GM21390 (cell line): Measurements from ENCODE around the gene LYPLAL1.
A peak's percentile ranks its signal among the peaks of the same experiment; 100 is the strongest.
"Not testable (repeated sequence)": the region's sequence is repeated elsewhere in the genome, so short reads cannot be mapped to it uniquely, and the experiment has no call there.

Source experiments
- ATAC-seq: cut with Tn5 transposase; IDR thresholded peaks from one replicate; pipeline ENCODE4 v1.9.1; 2021; ENCODE audit not compliant: unreplicated experiment

LYPLAL1 gene

GRCh38 chr1:219161371-219161770, 12.3 kb upstream of the LYPLAL1 start:
- ATAC-seq: no peak

GRCh38 chr1:219163401-219163954, 10.2 kb upstream of the LYPLAL1 start:
- no peak for ATAC-seq

DNA sequence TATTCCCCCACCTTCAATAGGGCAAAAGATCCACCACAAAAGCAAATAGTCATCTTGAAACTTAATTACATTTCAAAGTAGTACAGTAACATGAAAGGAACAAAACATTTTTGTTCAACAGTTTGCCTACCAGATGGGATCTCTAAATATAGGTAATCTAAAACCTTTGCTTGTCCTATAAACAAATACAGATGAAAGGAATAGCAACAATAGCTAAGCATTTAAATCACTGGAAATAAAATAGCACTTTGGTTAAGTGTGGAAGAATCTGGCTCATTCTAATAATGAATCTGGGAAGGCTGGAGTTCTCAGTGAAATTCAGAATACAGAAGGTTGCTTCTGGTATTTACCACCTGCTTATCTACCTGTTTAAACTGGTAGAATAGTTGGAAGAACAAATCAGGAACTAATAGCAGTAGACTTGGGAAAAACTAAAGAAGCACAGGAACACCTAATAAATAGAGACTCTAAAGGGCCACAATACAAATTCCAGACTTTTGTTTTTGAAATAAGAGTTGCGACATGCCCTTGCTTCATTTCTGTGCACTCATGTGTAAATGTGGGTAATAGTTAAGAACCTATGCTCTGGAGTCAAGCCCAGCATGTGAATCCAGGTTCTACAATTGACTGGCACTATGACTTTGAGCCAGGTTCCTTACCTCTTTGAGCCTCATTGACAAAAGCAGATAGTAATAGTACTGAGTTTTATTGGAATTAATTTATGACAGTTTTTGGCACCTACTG, 2.3 kb upstream of the LYPLAL1 start:
- no peak for ATAC-seq

GRCh38 chr1:219172821-219173220, 857 bp upstream of the LYPLAL1 start:
- no peak for ATAC-seq

GRCh38 chr1:219173434-219173757, 282 bp upstream of the LYPLAL1 start:
- ATAC-seq: peak; percentile 5

GRCh38 chr1:219174460-219175211, 958 bp downstream of the LYPLAL1 start:
- peak; percentile 21 for ATAC-seq

DNA sequence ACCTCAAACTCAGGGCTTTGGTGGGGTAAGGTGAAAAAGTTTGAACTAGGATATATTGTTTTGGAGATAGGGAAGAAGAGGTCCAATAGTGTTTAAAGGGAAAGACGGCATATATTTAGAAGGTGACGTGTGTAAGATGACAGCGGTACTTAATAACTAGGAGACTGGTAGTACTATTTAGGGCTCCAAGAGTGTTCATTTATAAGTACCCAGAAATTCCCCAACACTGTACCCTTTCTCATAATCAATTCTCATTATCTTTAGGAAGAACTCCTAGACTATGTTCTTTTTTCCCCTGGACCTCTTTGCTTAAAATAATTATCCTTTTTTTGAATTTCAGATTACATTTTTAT, 1.5 kb downstream of the LYPLAL1 start:
- no peak for ATAC-seq

- ATAC-seq: no peak
Observed at GRCh38 chr1:219176168-219176567, 2.5 kb downstream of the LYPLAL1 start.

- peak; percentile 35 for ATAC-seq
Observed at GRCh38 chr1:219177363-219177762, 3.7 kb downstream of the LYPLAL1 start.

- ATAC-seq: no peak
Observed at GRCh38 chr1:219177940-219178339, 4.3 kb downstream of the LYPLAL1 start.

GRCh38 chr1:219179293-219179692, 5.6 kb downstream of the LYPLAL1 start:
- no peak for ATAC-seq

- ATAC-seq: no peak
Observed at GRCh38 chr1:219184337-219184736, 10.7 kb downstream of the LYPLAL1 start.

DNA sequence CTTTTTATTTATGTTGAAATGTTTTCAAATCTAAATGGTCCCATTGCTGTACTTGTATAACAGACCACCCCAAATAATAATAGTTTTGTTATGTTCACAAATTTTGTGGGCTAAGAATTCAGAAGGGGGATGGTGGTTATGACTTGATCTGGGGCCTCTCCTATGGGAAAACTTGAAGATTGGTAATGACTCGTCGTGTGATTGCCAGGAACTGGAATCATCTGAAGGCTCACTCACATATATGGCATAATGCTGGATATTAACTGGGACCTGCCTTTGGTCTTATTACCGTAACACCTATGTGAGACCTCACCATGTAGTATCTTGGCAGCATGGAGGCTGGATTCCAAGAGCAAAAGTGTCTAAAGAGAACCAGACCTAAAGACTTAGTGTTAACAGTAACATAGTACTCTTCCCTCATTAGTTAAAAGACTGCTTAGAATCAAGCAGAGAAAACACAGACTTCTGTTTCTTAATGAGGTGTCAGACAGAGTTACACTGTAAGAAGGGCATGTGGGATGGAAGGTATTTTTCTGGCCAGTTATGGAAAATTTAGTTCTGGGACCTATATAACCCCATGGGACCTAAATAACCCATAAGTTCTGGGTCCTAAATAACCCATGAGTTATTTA, 11.9 kb downstream of the LYPLAL1 start:
- no peak for ATAC-seq

DNA sequence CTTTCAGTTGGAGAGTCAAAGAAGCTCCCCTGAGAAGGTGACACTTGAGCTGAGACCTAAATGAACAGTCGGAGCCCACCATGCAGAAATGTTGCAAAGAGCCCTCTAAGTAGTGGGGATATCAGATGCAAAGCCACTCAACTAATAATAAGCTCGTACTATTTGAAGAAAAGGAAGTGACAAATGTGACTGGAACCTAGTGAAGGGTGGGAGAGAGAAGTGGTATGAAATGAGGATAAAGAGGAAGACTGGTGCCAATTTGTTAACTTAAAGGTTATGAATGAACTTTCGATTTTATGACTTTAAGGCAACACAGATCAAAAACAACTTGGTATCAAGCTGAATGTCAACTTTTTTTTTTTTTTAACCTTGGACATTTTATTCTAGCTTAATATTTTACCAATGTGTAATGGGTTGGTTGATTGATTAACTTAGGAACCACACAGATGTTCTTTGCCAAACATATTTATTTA, 14.7 kb downstream of the LYPLAL1 start:
- ATAC-seq: peak; percentile 33

DNA sequence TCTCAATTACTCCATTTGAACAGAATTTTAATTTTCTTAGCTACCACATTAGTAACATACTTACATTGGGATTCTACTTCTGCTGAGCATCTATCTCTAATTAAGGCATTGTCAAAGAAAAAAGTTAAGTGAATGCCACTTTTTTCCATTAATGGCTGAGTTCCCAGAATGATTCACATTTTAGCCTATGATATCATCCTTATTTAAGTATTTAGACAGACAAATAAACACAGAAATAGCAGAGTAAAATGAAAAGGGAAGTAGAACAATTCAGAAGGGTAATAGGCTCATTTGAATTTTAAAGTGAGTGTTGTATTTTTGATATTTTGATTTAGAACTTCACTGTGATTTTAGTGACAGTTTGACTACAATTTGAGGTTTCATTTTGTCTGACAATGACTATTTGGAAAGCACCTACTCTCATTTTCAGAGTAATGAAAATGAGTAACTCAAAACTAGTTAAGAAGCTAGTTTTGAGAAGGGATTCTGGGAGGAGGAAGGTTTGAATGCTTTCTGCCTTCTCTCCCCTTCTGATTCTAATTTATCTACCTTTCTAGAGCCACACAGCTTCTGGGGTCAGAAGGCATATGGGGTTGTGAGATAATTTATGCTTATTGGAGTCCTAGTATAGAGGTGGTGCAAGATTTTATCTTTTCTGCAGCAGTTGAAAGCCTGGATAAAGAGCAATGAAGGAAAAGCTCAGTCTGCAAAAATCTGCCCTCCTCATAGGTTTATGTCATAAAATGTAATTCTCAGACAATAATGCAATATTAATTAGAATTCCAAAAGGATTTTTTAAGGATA, 15.5 kb downstream of the LYPLAL1 start:
- ATAC-seq: peak; percentile 75

- no peak for ATAC-seq
Observed at GRCh38 chr1:219189952-219190351, 16.3 kb downstream of the LYPLAL1 start.

- ATAC-seq: no peak
Observed at GRCh38 chr1:219190605-219191004, 16.9 kb downstream of the LYPLAL1 start.

- ATAC-seq: not testable (repeated sequence)
Observed at GRCh38 chr1:219195833-219196232, 22.2 kb downstream of the LYPLAL1 start.

- no peak for ATAC-seq
Observed at GRCh38 chr1:219201656-219202055, 28.0 kb downstream of the LYPLAL1 start.

DNA sequence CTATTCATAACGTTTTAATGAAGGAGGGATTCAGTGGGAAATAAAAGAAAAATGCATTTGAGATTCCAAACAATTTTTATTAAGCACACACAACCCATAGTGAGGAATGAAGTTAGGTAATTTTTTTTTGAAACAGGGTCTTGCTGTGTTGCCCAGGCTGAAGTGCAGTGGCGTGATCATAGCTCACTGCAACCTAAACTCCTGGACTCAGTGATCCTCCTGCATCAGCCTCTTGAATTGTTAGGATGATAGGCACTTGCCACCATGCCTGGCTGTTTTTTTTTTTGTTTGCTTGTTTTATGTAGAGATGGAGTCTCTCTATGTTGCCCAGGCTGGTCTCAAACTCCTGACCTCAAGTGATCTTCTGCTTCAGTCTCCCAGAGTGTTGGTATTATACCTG, 28.9 kb downstream of the LYPLAL1 start:
- ATAC-seq: no peak

DNA sequence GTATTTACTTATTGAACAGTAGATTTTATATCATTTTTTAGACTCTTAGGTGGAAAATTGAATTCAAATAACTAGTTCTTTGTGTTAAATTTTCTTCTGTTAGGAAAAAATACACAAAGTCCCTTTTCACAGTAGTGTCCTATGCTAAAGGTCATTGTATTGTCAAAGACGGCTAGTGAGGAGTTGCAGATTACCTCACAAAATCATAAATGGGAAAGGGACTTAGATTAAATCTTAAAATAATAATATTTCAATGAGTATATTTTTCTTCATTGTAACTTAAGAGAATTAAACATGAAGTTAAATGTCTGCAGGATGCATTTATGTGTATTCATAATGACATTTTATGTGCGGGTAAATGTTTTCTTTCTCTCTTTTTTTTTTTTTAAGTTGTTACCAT, 32.7 kb downstream of the LYPLAL1 start:
- ATAC-seq: no peak
